ENCODE results near the gene AHSG. TPM values are rescaled to one million over a fixed set of nuclear protein-coding genes. Genes with fewer than 3 reads are reported as not detected.

The AHSG gene
- total and polyA plus RNA-seq, 2 donors (not counting 3 experiments of a cell fraction or from before 2014, with no cell fraction given) = not detected

DNA sequence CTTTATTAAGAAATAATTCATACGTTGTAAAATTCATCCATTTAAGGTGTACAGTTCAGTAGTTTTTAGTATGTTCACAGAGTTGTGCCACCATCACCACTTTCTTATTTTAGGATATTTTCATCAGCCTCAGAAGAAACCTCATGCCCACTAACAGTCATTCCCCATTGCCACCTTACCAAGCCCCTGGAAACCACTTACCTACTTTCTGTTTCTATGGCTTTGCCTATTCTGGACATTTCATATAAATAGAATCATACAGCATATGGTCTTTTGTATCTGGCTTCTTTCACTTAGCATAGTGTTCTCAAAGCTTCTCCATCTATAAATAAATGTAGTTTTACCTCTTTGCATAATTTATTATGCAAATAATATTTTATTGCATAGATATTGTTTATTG is 34.0 kb downstream of the AHSG start:
- Histone ChIP-seq H3K4me1 (ENCODE audit: control insufficient read depth, extremely low read depth, insufficient read depth, low read length) (no peaks in the 10 kb centered on the region), H3K27me3 (ENCODE audit: control insufficient read depth in 2 of 2, insufficient read depth in 2 of 2, low read length in 2 of 2) (peaks cover 0 to 3% of the 10 kb centered on the region in 2 experiments), H3K9ac (replicated peaks; ENCODE audit: extremely low read depth, insufficient read depth, low read length) (no peak overlapping the region), H3K9me1 (replicated peaks; ENCODE audit: control insufficient read depth, extremely low read depth, insufficient read depth, low read length) (no peaks in the 10 kb centered on the region), H3K79me2 (ENCODE audit: control insufficient read depth, insufficient read depth, low read length) (no peaks in the 10 kb centered on the region), H3K9me3 (replicated peaks; ENCODE audit: control insufficient read depth, insufficient read depth, low read length) (no peaks in the 10 kb centered on the region), H4K20me1 (replicated peaks; ENCODE audit: control insufficient read depth, extremely low read depth, insufficient read depth, low read length) (no peaks in the 10 kb centered on the region), H3K4me2 (ENCODE audit: insufficient read depth, low read length) (no peak overlapping the region), H3K4me3 (replicated peaks in 1 of 3; ENCODE audit: insufficient read depth in 1 of 3, low read depth in 1 of 3, low read length in 3 of 3) (no peak overlapping the region), H3K36me3 (ENCODE audit: control insufficient read depth in 2 of 2, extremely low read depth in 1 of 2, insufficient read depth in 2 of 2, low read length in 2 of 2) (no peaks in the 10 kb centered on the region), H3K27ac (ENCODE audit: insufficient read depth, low read depth, low read length) (no peak overlapping the region), H2AFZ (ENCODE audit: low read depth, low read length) (no peak overlapping the region)
- no peak for TF ChIP-seq FOS (IDR thresholded peaks at IDR 0.05; ENCODE audit: borderline replicate concordance, insufficient read depth, low read length)
- TF ChIP-seq, protein P1, sequence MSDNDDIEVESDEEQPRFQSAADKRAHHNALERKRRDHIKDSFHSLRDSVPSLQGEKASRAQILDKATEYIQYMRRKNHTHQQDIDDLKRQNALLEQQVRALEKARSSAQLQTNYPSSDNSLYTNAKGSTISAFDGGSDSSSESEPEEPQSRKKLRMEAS (IDR thresholded peaks at IDR 0.05; ENCODE audit: insufficient read depth, insufficient read length) = no peak
- no peak for FAIRE-seq
- no TSS peak for BruUV-seq (replicated peaks)
- no peak for DNase-seq (ENCODE audit: low read depth, low spot score)
- CTCF ChIA-PET = no interaction called here
- POLR2A ChIA-PET = no interaction called here
- dilution Hi-C loops (cut with MboI; ENCODE audit: extremely low pct_ligation_motif_present, low sequenced_read_pairs) (no loop called here), intact Hi-C loops (cut with micrococcal nuclease) (no loop called here)

DNA sequence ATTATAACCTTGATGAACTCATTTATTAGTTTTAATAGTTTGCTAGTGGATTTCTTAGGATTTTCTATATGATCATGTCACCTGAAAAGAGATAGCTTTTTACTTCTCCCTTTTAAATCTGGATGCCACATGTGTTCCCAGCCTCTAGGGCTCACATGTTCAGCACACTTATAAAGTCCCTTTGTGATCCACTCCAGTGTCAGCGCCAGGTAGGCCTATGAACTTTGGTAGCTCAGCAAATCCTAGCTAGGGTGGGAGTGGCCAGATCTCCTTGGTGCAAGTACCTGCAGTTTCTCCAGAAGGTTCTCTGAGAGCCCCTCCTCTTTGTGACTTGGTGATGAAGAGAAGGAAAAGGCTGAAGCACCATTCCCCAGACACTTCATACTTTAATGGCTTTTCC is 36.0 kb downstream of the AHSG start:
- DNase-seq (ENCODE audit: low read depth, low spot score) (no peak), FAIRE-seq (no peak)
- POLR2A ChIA-PET = no interaction called here
- no peak overlapping the region for H3K9ac ChIP-seq (replicated peaks; ENCODE audit: extremely low read depth, insufficient read depth, low read length)
- H3K9me1 ChIP-seq (replicated peaks; ENCODE audit: control insufficient read depth, extremely low read depth, insufficient read depth, low read length) = no peaks in the 10 kb centered on the region
- TF ChIP-seq EZH2 (IDR thresholded peaks at IDR 0.05; ENCODE audit: borderline replicate concordance, low read depth, low read length, severe bottlenecking) (no peak), POLR2AphosphoS5 (IDR thresholded peaks at IDR 0.05; ENCODE audit: insufficient read depth, low read depth, low read length) (no peak), FOS (IDR thresholded peaks at IDR 0.05; ENCODE audit: borderline replicate concordance, insufficient read depth, low read length) (no peak)
- H3K4me1 ChIP-seq (ENCODE audit: control insufficient read depth, extremely low read depth, insufficient read depth, low read length) = no peaks in the 10 kb centered on the region
- intact Hi-C loops (cut with micrococcal nuclease) (no loop called here), dilution Hi-C loops (cut with MboI; ENCODE audit: extremely low pct_ligation_motif_present, low sequenced_read_pairs) (no loop called here)
- BruUV-seq (replicated peaks) = no TSS peak
- H2AFZ ChIP-seq (ENCODE audit: low read depth, low read length) = no peak overlapping the region
- H3K4me2 ChIP-seq (ENCODE audit: insufficient read depth, low read length) = no peak overlapping the region
- H3K79me2 ChIP-seq (ENCODE audit: control insufficient read depth, insufficient read depth, low read length) = no peaks in the 10 kb centered on the region
- H3K27ac ChIP-seq (ENCODE audit: insufficient read depth, low read depth, low read length) = no peak overlapping the region
- no peak overlapping the region for H3K4me3 ChIP-seq (replicated peaks in 1 of 3; ENCODE audit: insufficient read depth in 1 of 3, low read depth in 1 of 3, low read length in 3 of 3)
- H4K20me1 ChIP-seq (replicated peaks; ENCODE audit: control insufficient read depth, extremely low read depth, insufficient read depth, low read length) = no peaks in the 10 kb centered on the region
- no peaks in the 10 kb centered on the region for H3K27me3 ChIP-seq (ENCODE audit: control insufficient read depth in 2 of 2, insufficient read depth in 2 of 2, low read length in 2 of 2)
- H3K9me3 ChIP-seq (replicated peaks; ENCODE audit: control insufficient read depth, insufficient read depth, low read length) = no peaks in the 10 kb centered on the region
- CTCF ChIA-PET = interaction anchor here (1.5 to 2.4 kb wide), 2 partner anchors 34 to 49 kb away, joined by 4 to 7 read pairs; no protein-coding TSS in a partner anchor
- no peaks in the 10 kb centered on the region for H3K36me3 ChIP-seq (ENCODE audit: control insufficient read depth in 2 of 2, extremely low read depth in 1 of 2, insufficient read depth in 2 of 2, low read length in 2 of 2)
